Nucleus accumbens (tissue), 56 donors: ENCODE data around the gene MOCS1.

Experiments
- DNase-seq, 56 donors: peaks; one replicate each; lab custom pipeline; 2025; lab: John Stamatoyannopoulos, UW

Gene MOCS1

DNA sequence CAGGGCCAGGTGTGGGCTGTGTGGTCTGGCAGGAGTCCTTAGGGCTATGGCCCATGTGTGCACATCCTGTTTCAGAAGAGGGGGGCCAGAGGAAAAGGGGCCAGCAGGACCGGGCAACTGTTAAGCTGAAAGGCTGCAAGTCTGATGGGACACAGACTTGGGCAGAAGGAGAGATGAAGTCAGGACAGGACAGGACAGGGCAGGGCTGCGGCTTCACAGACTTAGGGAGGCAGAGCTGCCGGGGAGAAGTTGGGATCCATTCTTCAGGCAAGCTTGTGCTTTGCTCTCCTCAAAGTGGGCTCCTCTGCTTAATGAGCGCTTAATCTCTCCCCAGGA lies 28.7 kb downstream of the MOCS1 start:
- no peak for DNase-seq

DNA sequence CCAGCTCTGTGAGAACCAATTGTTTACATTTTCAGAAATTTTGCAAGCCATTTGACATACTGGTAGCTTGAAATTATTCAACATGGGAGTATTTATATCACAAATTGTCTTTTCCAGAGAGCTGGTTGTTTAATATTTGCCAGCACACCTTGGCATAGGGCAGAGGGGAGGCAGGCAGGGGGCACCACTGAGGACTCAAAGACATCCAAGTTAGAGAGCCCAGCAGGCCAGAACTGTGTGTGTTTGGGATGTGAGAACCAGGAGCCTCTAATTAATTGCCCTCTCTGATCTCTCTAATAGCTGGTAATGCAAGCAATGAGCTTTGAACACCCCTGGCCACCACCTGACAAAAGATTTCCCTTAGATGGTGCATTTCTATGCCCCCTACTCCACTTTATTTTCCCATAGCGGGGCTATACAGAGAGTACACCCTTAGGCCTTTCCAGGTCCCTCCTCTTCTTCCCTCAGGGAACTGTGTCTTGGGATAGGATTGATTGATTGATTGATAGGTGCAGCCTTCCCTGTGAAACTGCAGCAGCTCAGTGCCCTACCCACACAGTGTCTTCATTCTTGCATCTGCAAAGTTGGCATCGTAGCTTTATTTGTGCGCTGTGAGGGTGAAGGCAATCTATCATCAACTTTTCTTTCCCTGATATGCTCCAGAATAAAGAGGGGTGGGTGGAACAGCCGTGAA lies 29.2 kb downstream of the MOCS1 start:
- DNase-seq: no peak

DNA sequence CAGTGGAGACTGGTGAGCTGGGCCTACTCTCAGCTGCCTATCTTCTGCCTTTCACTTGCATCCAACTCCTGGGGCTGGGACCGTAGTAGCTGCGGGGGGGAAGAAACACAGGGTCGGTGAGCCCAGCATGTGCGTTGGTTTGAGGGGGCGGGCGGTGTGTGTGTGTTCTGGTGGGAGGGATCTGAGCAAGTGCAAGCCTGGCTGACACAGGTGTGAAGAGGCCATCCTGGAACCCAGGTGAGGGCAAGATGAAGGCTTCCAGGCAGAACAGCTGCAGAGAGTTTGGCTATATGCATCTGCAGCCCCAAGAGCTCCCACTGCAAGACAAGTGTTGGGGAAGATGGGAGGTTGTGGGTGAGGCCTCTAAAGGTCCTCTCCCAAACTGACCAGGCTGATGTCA lies 30.6 kb downstream of the MOCS1 start:
- DNase-seq: no peak

DNA sequence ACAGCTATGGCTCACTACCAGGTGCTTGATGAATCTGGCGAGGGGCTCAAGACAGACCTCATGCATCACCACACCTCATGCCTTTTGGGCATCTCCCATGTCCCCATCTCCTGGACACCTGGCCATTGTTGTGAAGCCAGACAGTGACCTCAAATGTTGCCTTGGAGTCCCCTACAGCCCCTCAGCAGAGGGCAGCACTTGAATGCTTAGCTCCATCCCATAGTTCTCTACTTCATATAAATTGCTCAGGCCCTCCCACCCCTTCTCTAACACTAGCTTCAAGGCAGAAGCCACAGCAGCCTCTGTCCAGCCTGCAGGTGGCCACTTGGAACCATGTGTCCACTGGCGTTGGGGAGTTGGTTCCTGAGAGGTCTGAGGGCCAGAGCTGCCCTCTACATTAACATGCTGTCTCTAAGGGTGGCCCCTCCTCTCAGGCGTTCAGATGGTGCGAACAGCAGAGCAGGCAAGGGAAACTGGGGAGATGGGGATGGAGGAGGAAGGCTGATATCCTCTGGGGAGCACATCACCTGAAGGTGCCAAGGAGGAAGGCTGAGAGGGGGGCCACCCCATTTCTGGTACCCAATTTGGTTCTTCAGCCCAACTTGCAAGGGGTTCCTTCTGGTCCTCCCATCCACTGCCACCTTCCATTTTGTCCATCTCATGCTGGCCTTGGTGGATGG lies 31.3 kb downstream of the MOCS1 start:
- no peak for DNase-seq

DNA sequence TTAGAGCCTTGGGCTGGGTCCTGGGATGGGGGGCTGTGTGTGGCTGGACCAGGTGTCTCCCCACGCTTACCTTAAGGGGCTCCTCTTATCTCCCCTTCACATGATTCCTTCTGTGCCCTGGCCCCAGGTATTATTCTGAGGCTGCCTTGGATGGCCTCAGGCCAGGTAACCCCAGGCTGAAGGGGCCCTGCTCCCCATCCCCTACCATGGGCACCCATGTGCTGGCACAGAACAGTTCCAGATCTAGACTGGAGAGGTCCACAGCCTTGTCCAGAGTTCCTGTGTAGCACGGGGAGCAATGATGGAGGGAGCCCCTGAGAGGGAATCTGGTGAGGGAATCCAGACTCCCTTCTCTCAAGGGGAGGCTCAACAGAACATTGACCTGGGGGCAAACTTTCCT lies 32.1 kb downstream of the MOCS1 start:
- no peak for DNase-seq

DNA sequence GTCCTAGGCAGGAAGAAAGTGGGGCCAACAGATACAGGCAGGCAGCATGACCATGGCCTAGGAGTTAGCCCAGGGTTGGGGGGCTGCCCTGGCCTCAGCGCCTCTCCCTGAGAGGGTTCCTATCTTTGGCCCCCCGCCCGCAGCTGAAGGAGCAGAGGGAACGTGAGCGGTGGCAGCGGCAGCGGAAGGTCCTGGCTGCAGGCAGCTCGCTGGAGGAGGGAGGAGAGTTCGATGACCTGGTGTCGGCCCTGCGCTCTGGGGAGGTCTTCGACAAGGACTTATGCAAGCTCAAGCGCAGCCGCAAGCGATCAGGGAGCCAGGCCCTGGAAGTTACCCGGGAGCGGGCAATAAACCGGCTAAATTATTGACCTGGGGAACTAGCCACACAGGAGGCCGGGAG lies 32.6 kb downstream of the MOCS1 start:
- DNase-seq: no peak

DNA sequence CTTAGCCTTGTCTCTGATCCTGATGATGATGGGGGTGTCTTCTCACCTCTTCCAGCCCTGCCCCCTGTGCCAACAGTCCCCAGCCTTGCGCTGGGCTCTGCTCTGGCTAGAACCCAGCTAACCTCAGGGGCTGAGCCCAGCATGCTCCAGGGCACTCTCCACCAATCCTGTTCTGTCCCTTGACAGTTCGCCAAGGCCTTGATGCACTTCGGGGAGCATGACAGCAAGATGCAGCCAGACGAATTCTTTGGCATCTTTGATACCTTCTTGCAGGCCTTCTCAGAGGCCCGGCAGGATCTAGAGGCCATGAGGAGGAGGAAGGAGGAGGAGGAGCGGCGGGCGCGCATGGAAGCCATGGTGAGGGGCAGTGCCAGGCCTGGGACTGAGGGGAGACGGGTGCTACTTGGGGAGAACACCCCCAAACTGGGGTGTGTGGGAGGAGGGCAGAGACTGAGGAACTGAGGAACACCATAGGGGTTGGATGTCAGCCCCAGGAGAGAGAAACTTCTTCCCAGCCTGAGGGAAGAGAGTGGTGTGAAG lies 33.1 kb downstream of the MOCS1 start:
- DNase-seq: no peak

DNA sequence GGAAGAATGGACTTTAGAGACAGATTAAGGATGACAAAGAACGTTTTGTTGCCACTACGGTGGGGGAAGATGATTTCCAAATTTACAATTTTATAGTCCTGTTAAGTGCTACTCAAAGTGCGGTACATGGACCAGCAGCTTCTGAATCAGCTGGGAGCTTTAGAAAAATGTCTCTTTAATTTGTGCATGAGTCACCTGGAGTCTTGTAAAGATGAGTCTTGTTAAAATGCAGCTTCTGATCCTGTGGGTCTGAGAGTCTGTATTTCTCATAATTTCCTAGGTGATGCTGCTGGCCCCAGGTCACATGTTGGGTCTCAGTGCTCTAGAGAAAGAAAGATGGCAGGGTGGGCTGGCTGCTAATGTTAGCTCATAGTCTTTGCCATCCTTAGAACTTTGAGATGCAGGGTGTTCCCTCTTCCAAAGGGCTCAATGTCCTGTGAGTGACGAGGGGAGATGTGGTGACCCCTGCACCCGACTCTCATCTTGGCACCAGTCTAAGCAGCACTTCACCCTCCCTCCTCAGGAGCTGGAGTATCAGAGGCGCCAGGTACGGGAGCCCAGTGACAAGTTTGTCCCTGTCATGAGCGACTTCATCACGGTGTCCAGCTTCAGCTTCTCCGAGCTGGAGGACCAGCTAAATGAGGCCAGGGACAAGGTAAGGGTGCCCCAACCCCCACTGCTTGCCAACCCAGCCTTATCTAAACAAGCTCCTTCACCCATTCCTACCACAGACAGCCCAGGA lies 34.5 kb downstream of the MOCS1 start:
- DNase-seq: no peak

DNA sequence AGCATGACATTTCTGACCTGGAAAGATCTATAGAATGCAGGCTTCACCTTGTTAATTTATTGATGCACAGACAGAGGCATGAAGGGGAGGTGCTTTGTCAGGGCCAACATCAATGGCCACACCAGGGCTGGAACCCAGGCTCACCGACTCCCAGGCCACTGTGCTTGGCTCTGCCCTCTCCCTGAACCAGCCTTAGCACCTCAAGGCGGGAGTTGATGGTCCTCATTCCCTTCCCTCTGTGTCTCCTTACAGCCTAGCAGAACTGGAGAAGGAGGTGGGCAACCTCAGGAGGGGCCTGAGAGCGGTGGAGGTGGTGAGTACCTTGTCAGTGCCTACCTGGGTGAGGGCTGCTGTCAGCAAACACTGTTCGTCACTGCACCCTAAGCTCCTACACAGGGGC lies 35.6 kb downstream of the MOCS1 start:
- DNase-seq: no peak

DNA sequence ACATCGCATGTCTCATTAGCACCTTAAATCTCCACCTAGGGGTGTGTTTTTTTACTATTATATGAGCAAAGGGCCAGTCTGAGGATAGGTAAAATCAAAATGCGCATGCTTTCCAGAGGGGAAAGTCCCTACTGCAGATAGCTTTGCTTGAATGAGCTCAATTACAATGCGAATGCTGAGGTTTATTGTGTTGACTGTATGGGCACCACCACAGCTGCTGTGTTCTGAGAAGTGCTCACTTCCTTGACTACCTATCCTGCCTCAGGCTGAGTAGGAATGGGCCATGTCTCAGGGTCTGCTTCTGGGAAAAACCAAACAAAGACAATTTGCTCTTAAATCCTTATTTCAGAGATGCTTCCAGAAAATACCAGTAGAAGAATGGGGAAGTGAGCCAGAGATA lies 36.6 kb downstream of the MOCS1 start:
- DNase-seq: no peak

DNA sequence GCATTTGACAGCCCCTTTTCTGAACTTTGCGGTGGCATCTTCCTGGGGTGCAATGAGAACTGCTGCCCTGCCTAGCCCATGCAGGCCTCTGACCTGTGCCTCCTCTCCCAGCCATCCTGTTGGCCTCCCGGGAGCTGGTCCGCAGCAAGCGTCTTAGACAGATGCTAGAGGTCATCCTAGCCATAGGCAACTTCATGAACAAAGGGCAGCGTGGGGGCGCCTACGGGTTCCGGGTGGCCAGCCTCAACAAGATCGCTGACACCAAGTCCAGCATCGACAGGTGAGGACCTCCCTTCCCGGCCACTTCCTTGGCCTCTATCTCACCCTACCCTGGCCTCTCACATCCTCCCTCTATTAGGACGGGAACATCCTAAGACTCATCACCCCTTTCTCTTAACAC lies 37.6 kb downstream of the MOCS1 start:
- DNase-seq: no peak

DNA sequence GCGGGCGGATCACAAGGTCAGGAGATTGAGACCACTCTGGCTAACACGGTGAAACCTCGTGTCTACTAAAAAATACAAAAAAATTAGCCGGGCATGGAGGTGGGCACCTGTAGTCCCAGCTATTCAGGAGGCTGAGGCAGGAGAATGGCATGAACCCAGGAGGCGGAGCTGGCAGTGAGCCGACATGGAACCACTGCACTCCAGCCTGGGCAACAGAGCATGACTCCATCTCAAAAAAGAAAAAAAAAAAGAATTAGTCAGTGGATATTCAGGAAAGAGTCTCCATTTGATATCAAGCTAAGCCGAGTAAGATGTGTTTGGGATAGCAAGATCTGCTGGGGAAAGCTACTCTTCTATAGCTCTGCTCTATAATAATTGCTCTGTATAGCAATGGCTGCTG lies 41.0 kb downstream of the MOCS1 start:
- DNase-seq: peak in 1 of 56 donors; percentile 8

DNA sequence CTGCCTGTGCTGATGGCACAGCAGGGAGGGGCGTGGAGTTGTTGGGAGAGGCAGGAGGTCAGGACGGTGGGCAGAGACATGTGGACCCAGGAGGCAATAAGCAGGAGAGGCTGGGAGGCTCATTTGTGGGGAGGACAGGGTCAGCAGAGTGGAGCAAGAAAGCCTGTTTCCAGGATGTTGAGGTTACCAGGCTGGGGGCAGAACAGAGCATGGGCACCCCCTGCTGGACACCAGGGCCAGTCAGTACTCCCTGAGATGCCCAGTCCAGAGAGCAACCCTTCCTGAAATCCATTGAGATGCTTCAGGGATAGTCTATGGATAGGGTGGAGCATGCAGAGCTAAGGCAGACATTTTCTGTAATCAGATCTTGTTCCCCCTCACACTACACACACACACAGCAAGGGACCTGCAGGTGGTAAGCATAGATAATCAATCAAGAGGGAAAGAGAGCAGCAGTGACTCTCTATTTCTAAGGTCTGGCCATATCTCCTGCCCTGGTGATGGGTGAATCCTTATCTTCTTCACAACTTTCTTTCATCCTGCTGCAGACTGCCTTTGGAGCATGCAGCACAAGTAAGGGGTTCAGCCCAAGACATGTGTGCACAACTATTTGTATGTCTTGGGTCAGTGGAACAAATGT lies 41.7 kb downstream of the MOCS1 start:
- peak in 48 of 56 donors; percentile 3 to 80 (median 36) for DNase-seq

DNA sequence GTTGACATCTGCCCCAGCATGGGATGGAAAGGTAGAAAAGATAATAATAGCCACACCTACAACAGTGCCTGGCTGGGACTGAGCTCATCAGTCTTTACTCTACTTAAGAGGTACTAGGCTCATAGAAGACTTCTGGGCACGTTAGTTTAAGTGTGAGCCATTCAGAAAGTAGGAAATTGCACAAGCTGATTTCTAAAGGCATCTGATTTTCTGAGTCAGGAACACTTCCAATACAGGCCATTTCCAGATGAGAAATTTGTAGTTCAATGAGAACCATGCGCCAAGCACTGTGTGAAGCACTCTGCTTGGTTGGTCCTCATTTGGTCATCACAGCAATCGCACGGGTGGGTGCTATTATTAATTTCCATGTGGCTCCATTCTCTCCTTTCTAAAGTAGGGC lies 42.3 kb downstream of the MOCS1 start:
- DNase-seq: no peak

DNA sequence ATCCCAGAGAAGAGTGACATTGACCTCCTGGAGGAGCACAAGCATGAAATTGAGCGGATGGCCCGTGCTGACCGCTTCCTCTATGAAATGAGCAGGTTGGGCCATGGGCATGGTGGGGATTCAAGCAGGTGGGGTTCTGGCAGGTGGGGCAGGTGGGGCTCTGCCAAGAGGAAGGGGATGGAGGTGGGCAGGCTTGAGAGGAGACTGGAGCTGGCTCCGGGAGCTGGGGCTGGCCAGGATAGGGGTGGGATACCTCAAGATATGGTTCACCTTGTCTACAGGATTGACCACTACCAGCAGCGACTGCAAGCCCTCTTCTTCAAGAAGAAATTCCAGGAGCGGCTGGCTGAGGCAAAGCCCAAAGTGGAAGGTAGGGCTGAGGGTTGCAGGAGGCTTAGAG lies 42.9 kb downstream of the MOCS1 start:
- no peak for DNase-seq

DNA sequence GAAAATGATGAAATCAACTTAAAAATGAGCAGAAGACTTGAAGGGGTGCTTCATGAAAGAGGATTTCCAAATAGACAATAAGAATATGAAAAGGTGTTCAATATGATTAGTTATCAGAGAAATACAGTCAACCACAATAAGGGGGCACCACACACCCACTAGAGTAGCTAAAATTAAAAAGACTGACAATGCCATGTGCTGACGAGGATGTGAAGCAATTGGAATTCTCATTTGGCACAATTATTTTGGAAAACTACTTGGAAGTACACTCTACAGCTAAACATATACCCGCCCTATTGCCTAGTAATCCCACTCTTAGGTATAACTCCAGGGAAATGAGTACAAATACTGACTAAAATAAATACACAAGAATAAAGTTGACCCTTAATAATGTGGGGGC lies 45.0 kb downstream of the MOCS1 start:
- no peak for DNase-seq

DNA sequence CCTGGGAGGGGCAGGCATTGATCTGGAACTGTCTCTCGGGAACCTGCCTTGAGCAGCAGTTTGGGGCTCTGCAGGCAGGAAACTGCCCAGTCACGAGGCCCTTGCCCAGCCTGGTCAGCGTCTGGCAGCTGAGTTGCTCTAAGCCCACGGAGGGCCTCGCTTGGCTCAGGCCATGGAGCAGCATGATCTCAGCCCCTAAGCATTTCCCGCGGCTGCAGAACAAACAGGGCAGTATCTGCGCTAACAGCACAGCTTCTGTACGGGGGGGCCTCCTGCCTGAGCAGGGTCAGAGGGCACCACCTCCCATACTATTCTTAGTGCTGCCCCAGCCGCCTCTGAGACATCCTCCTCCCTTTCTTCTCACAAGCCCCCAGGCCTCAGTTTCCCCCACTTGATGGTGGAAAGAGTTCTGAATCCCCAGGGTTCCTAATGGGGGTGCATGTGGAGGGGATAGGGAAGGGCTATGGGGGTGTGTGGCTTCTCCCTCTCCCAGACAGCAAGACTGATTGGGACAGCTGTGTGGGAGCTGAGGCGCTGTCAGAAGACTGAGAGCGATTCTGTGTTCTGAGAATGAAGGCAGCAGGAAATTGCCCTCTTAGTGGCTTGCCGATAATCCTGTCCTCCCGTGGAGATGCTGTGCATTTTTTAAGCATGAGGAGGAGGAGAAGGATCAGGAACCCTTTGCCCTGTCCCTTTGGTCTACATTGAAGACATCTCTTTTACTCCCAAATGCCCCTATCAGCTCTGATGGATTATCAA lies 46.4 kb downstream of the MOCS1 start:
- peak in 53 of 56 donors; percentile 6 to 92 (median 71) for DNase-seq

DNA sequence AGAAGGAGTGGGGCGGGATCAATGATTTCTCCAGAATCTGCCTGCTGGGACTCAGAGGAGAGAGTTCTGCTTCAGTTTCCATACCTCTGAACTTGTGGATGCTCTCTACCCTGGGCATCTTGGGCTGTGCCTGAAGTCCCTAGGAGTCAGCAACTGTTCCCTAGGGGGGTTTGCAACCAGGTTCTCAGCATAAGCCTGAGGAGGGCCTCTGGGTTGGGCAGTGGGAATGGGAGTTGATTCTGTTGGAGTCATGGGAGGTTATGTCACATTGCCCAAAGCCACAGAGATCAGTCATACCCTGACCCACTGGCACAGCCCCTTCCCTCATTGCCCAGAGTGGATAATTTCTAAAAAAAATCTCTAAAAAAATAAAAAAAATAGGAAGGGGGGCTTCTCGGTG lies 47.4 kb downstream of the MOCS1 start:
- DNase-seq: no peak

DNA sequence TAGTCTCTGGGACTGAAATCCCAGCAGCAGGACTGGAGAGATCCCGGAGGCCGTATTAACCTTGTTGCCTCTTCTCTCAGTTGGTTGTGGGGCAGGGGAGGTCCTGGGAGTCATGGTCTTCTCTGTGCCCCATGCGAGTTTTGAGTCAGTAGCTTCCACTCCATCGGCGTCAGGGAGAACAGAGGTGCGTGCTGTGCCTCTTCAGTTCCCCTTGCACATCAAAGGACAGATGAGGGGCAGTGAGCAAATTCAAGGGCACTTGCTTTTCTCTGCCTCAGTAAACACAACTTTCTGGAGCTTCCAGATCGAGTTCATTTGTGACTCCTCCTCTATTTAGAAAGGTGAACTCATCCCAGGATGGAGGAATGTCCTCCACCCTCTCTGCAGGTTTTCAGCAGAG lies 48.6 kb downstream of the MOCS1 start:
- no peak for DNase-seq

DNA sequence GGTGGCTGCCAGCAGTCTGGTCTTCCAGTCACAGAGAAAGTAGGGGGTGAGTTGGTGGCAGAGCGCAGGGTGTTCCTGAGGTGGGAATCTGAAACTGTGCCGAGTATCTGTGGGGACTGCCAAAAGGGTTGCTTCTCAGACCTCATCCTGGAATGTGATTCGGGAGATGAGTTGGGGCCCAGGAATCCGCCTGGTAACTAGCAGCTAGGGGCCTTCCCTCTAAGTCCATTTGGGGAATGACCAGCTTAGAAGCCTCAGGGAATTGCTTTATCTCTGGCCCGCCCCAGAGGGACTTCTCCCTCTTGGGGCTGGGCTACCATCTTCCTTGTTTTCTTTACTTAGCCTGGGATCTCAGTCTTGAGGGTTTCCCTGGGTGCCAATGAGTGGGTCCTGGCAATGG lies 49.6 kb downstream of the MOCS1 start:
- DNase-seq: no peak
